ENCODE measurements around the gene TFCP2L1.
"Not testable (repeated sequence)": the region's sequence is repeated elsewhere in the genome, so short reads cannot be mapped to it uniquely, and the experiment has no call there.

Gene TFCP2L1

GRCh38 chr2:121309801-121310200 lies 24.8 kb upstream of the TFCP2L1 start:
- TF ChIP-seq CTCF (IDR thresholded peaks at IDR 0.05; ENCODE audit: insufficient read depth, low read length, poor library complexity, severe bottlenecking): no peak
- no peaks in the 10 kb centered on the region for H3K27me3 ChIP-seq (replicated peaks; ENCODE audit: control insufficient read depth, insufficient read depth, low read length)
- no peak for DNase-seq (ENCODE audit: extremely low read depth, insufficient read length)
- no peak overlapping the region for H3K4me3 ChIP-seq (replicated peaks; ENCODE audit: low read depth, low read length)
- H3K36me3 ChIP-seq (ENCODE audit: control insufficient read depth, insufficient read depth, low read length): no peaks in the 10 kb centered on the region

- no peak for DNase-seq (ENCODE audit: extremely low read depth, insufficient read length)
- Histone ChIP-seq H3K4me3 (replicated peaks; ENCODE audit: low read depth, low read length) (no peak overlapping the region), H3K36me3 (ENCODE audit: control insufficient read depth, insufficient read depth, low read length) (no peaks in the 10 kb centered on the region), H3K27me3 (replicated peaks; ENCODE audit: control insufficient read depth, insufficient read depth, low read length) (no peaks in the 10 kb centered on the region)
- TF ChIP-seq CTCF (IDR thresholded peaks at IDR 0.05; ENCODE audit: insufficient read depth, low read length, poor library complexity, severe bottlenecking): no peak
Measured at GRCh38 chr2:121309323-121309722, 24.3 kb upstream of the TFCP2L1 start.

- DNase-seq (ENCODE audit: extremely low read depth, insufficient read length): no peak
- Histone ChIP-seq H3K4me3 (replicated peaks; ENCODE audit: low read depth, low read length) (no peak overlapping the region), H3K27me3 (replicated peaks; ENCODE audit: control insufficient read depth, insufficient read depth, low read length) (no peaks in the 10 kb centered on the region; the same call in 1 of the 2 replicates), H3K36me3 (ENCODE audit: control insufficient read depth, insufficient read depth, low read length) (no peaks in the 10 kb centered on the region)
- TF ChIP-seq CTCF (IDR thresholded peaks at IDR 0.05; ENCODE audit: insufficient read depth, low read length, poor library complexity, severe bottlenecking): no peak
Measured at GRCh38 chr2:121307048-121307447, 22.0 kb upstream of the TFCP2L1 start.

GRCh38 chr2:121304941-121305340 lies 19.9 kb upstream of the TFCP2L1 start:
- TF ChIP-seq CTCF (IDR thresholded peaks at IDR 0.05; ENCODE audit: insufficient read depth, low read length, poor library complexity, severe bottlenecking): no peak

GRCh38 chr2:121303531-121304263 lies 18.7 kb upstream of the TFCP2L1 start:
- DNase-seq (ENCODE audit: extremely low read depth, insufficient read length): no peak
- no peak for TF ChIP-seq CTCF (IDR thresholded peaks at IDR 0.05; ENCODE audit: insufficient read depth, low read length, poor library complexity, severe bottlenecking)
- H3K4me3 ChIP-seq (replicated peaks; ENCODE audit: low read depth, low read length): no peak overlapping the region
- H3K27me3 ChIP-seq (replicated peaks; ENCODE audit: control insufficient read depth, insufficient read depth, low read length): no peaks in the 10 kb centered on the region; the same call in 1 of the 2 replicates
- no peaks in the 10 kb centered on the region for H3K36me3 ChIP-seq (ENCODE audit: control insufficient read depth, insufficient read depth, low read length)

More at GRCh38 chr2:121304941-121305340, 19.9 kb upstream of the TFCP2L1 start:
- Histone ChIP-seq H3K36me3 (ENCODE audit: control insufficient read depth, insufficient read depth, low read length) (no peaks in the 10 kb centered on the region), H3K4me3 (replicated peaks; ENCODE audit: low read depth, low read length) (no peak overlapping the region), H3K27me3 (replicated peaks; ENCODE audit: control insufficient read depth, insufficient read depth, low read length) (no peaks in the 10 kb centered on the region; the same call in 1 of the 2 replicates)
- no peak for DNase-seq (ENCODE audit: extremely low read depth, insufficient read length)

GRCh38 chr2:121301190-121301589 lies 16.2 kb upstream of the TFCP2L1 start:
- not testable (repeated sequence) for H3K36me3 ChIP-seq (ENCODE audit: control insufficient read depth, insufficient read depth, low read length); H3K27me3 ChIP-seq (replicated peaks; ENCODE audit: control insufficient read depth, insufficient read depth, low read length); DNase-seq (ENCODE audit: extremely low read depth, insufficient read length); H3K4me3 ChIP-seq (replicated peaks; ENCODE audit: low read depth, low read length)
